A673 (cell line): ENCODE results near the gene AGPAT3.

Experiments
- CTCF ChIP-seq: fragments of 300-800, 200-600 bp; sonication (generic); conservative IDR thresholded peaks from 2 replicates; pipeline ENCODE4 v1.5.1; 2017; ENCODE audit warnings: low read depth, mild to moderate bottlenecking, antibody characterized with exemption, low read length, moderate library complexity, mixed read lengths
- EZH2 ChIP-seq: fragments of 200-600 bp; sonication (generic); IDR thresholded peaks from 2 replicates; pipeline ENCODE4 v1.6.1; 2017; ENCODE audit warnings: borderline replicate concordance, low read depth, mild to moderate bottlenecking, mixed read lengths, antibody characterized with exemption, low read length; ENCODE audit not compliant: poor library complexity, severe bottlenecking

- TF ChIP-seq CTCF (no peak), EZH2 (no peak)
These were observed 15.3 kb upstream of the AGPAT3 start for GRCh38 chr21:43849532-43850299.
